HCT116 (cell line): Measurements from ENCODE around the gene PSME2. TPM values are rescaled to one million over a fixed set of nuclear protein-coding genes. Genes with fewer than 3 reads are reported as not detected.

Experiments
- ATAC-seq: fragments of 200-7000 bp; cut with Tn5 transposase; 2 replicates; pipeline ENCODE4 v1.9.1; 2020; ENCODE audit warnings: mild to moderate bottlenecking, moderate library complexity
- BruUV-seq: library from RNA; stranded (reverse); fragments of 400-500 nt; replicated peaks from 2 replicates; lab custom pipeline; 2021; lab: Mats Ljungman, UMichigan
- CTCF ChIA-PET: fragments of 300-600 bp; sonication (Branson Sonifier 250); formaldehyde crosslinking; loops from one replicate; lab custom pipeline; 2021; ENCODE audit warnings: antibody characterized with exemption; lab: Charles Lee
- POLR2A ChIA-PET: fragments of 300-600, 350-600 bp; sonication (Branson Sonifier 250); formaldehyde crosslinking; loops from one replicate; lab custom pipeline; 2021; ENCODE audit warnings: antibody characterized with exemption; lab: Charles Lee
- RAD21 ChIA-PET, 2 experiments: fragments of 300-600 bp; sonication (Branson Sonifier 250); formaldehyde crosslinking; loops; one replicate each; lab custom pipeline; 2023; ENCODE audit warnings: low total read pairs in 2 of 2; ENCODE audit not compliant: uncharacterized antibody in 2 of 2, unreplicated experiment in 2 of 2, low non-redundant PET in 1 of 2; lab: Charles Lee
- DNase-seq: peaks from one replicate; pipeline ENCODE4 v3.0.0-alpha.2; 2010; ENCODE audit warnings: low read depth, low spot score
- H2AFZ ChIP-seq: fragments of 200-600 bp; shearing (Covaris generic), sonication (generic); 2 replicates; pipeline ENCODE4 v1.6.1; 2017; ENCODE audit warnings: low read depth, mixed run types, mixed read lengths, antibody characterized with exemption, low read length; ENCODE audit not compliant: poor library complexity, severe bottlenecking
- H3K27ac ChIP-seq: 2 replicates; pipeline ENCODE4 v1.5.1; 2012; ENCODE audit warnings: low read depth, low read length
- H3K27me3 ChIP-seq: fragments of 200-600 bp; sonication (generic); 2 replicates; pipeline ENCODE4 v1.6.1; 2016; ENCODE audit warnings: mixed run types, low read length, mixed read lengths; ENCODE audit not compliant: insufficient read depth
- H3K36me3 ChIP-seq, 2 experiments: fragments of 200-500 bp in 1 of 2; fragments of 200-600 bp in 1 of 2; sonication (Bioruptor generic) in 1 of 2; sonication (generic) in 1 of 2; 2 replicates each; pipeline versions ENCODE4 v1.5.1 to v1.6.1; 2014 to 2016; ENCODE audit warnings: low read length in 2 of 2, inconsistent platforms in 1 of 2, mixed read lengths in 1 of 2, mixed run types in 1 of 2; ENCODE audit not compliant: insufficient read depth in 2 of 2, control insufficient read depth in 1 of 2
- H3K4me1 ChIP-seq, 2 experiments: fragments of 200-600 bp in 1 of 2; sonication (generic) in 1 of 2; 2 replicates each; pipeline versions ENCODE4 v1.5.1 to v1.6.1; 2012 to 2017; ENCODE audit warnings: low read length in 2 of 2, inconsistent platforms in 1 of 2, mild to moderate bottlenecking in 1 of 2, mixed read lengths in 1 of 2, mixed run types in 1 of 2, moderate library complexity in 1 of 2; ENCODE audit not compliant: insufficient read depth in 2 of 2, control insufficient read depth in 1 of 2
- H3K4me2 ChIP-seq: fragments of 200-600 bp; sonication (generic); 2 replicates; pipeline ENCODE4 v1.6.1; 2017; ENCODE audit warnings: mixed run types, low read length, mixed read lengths
- H3K4me3 ChIP-seq, 2 experiments: fragments of 200-600 bp in 1 of 2; sonication (generic) in 1 of 2; replicated peaks in 1 of 2; 2 replicates each; pipeline ENCODE4 v1.5.1; 2011 to 2016; ENCODE audit warnings: low read length in 2 of 2, control low read depth in 1 of 2, low read depth in 1 of 2, mild to moderate bottlenecking in 1 of 2, mixed read lengths in 1 of 2, mixed run types in 1 of 2
- H3K79me2 ChIP-seq: fragments of 200-600 bp; sonication (generic); 2 replicates; pipeline ENCODE4 v1.6.1; 2017; ENCODE audit warnings: mild to moderate bottlenecking, mixed run types, low read length, moderate library complexity, mixed read lengths; ENCODE audit not compliant: insufficient read depth
- H3K9ac ChIP-seq: fragments of 200-600 bp; sonication (generic); 2 replicates; pipeline ENCODE4 v1.6.1; 2016; ENCODE audit warnings: low read length, mixed read lengths
- H3K9me2 ChIP-seq: fragments of 200-600 bp; sonication (generic), shearing (Covaris generic); 2 replicates; pipeline ENCODE4 v1.6.1; 2017; ENCODE audit warnings: mixed run types, mild to moderate bottlenecking, moderate library complexity; ENCODE audit not compliant: insufficient read depth
- H3K9me3 ChIP-seq, 2 experiments: fragments of 200-500 bp in 1 of 2; fragments of 200-600 bp in 1 of 2; sonication (Bioruptor generic) in 1 of 2; sonication (generic) in 1 of 2; 2 replicates each; pipeline ENCODE4 v1.6.1; 2014 to 2017; ENCODE audit warnings: low read length in 2 of 2, mixed read lengths in 2 of 2, inconsistent platforms in 1 of 2, low read depth in 1 of 2, mild to moderate bottlenecking in 1 of 2, mixed run types in 1 of 2, moderate library complexity in 1 of 2; ENCODE audit not compliant: control insufficient read depth in 1 of 2, insufficient read depth in 1 of 2
- H4K20me1 ChIP-seq: fragments of 200-600 bp; sonication (generic), shearing (Covaris generic); 2 replicates; pipeline ENCODE4 v1.6.1; 2017; ENCODE audit warnings: mixed run types, mild to moderate bottlenecking, moderate library complexity; ENCODE audit not compliant: insufficient read depth
- ATF3 ChIP-seq: IDR thresholded peaks from 2 replicates; pipeline ENCODE4 v1.6.1; 2012
- CEBPB ChIP-seq: IDR thresholded peaks from 2 replicates; pipeline ENCODE4 v1.6.1; 2012; ENCODE audit warnings: low read depth
- CTCF ChIP-seq, 3 experiments: fragments of 200-600 bp in 1 of 3; sonication (generic) in 1 of 3; IDR thresholded peaks in 2 of 3; conservative IDR thresholded peaks in 1 of 3; 2 replicates each; pipeline ENCODE4 v1.5.1; 2012 to 2017; ENCODE audit warnings: low read depth in 2 of 3, low read length in 2 of 3, antibody characterized with exemption in 1 of 3, borderline replicate concordance in 1 of 3, control low read depth in 1 of 3, mild to moderate bottlenecking in 1 of 3, mixed read lengths in 1 of 3, mixed run types in 1 of 3, moderate library complexity in 1 of 3; ENCODE audit not compliant: insufficient read depth in 1 of 3
- ELF1 ChIP-seq: IDR thresholded peaks from 2 replicates; pipeline ENCODE4 v1.6.1; 2012; ENCODE audit warnings: low read depth, borderline replicate concordance
- EZH2 ChIP-seq: fragments of 200-600 bp; sonication (generic); IDR thresholded peaks from 2 replicates; pipeline ENCODE4 v1.6.1; 2017; ENCODE audit warnings: antibody characterized with exemption, mixed run types
- EZH2phosphoT487 ChIP-seq: fragments of 200-600 bp; IDR thresholded peaks from 2 replicates; pipeline ENCODE4 v1.6.1; 2018; ENCODE audit warnings: antibody characterized with exemption, borderline replicate concordance
- FOSL1 ChIP-seq: IDR thresholded peaks from 2 replicates; pipeline ENCODE4 v1.6.1; 2012; ENCODE audit warnings: low read depth
- JUND ChIP-seq: IDR thresholded peaks from 2 replicates; pipeline ENCODE4 v1.6.1; 2012
- POLR2A ChIP-seq: IDR thresholded peaks from 2 replicates; pipeline ENCODE4 v1.7.0; 2011; ENCODE audit warnings: borderline replicate concordance; ENCODE audit not compliant: insufficient read depth, insufficient read length; ENCODE audit errors: extremely low read depth
- POLR2AphosphoS5 ChIP-seq: IDR thresholded peaks from 2 replicates; pipeline ENCODE4 v1.6.1; 2011; ENCODE audit warnings: mild to moderate bottlenecking, low read depth, low read length, moderate library complexity
- RAD21 ChIP-seq: IDR thresholded peaks from 2 replicates; pipeline ENCODE4 v1.6.1; 2012; ENCODE audit warnings: low read depth, mild to moderate bottlenecking
- SIN3A ChIP-seq: IDR thresholded peaks from 2 replicates; pipeline ENCODE4 v1.6.1; 2012; ENCODE audit warnings: low read depth
- TCF7L2 ChIP-seq: IDR thresholded peaks from 2 replicates; pipeline ENCODE4 v1.7.0; 2011; ENCODE audit warnings: borderline replicate concordance, inconsistent platforms; ENCODE audit not compliant: insufficient read depth, insufficient read length; ENCODE audit errors: extremely low read depth
- ZBTB33 ChIP-seq: IDR thresholded peaks from 2 replicates; pipeline ENCODE4 v1.6.1; 2011; ENCODE audit warnings: mild to moderate bottlenecking, low read length, moderate library complexity; ENCODE audit not compliant: insufficient replicate concordance; ENCODE audit errors: extremely low read depth
- ZFX ChIP-seq: fragments of 450-650 bp; IDR thresholded peaks from 2 replicates; pipeline ENCODE4 v1.6.1; 2017
- ZNF274 ChIP-seq: fragments of 200-500 bp; sonication (Bioruptor generic); IDR thresholded peaks from 2 replicates; pipeline ENCODE4 v1.6.1; 2014; ENCODE audit warnings: mild to moderate bottlenecking, low read depth, low read length, inconsistent platforms
- intact Hi-C: fragments of 100-400 bp; cut with micrococcal nuclease; formaldehyde crosslinking; loops from 2 replicates; pipeline ENCODE4 v1.10.0; 2022
- total RNA-seq: library from RNA; stranded (reverse); gene quantifications from one replicate; pipeline ENCODE4 v1.2.1, GENCODE V29; 2021; ENCODE audit not compliant: unreplicated experiment

The PSME2 gene
- total RNA-seq, 1 experiment from 2014 or later: 160 TPM

GRCh38 chr14:24145690-24146452 is 539 bp downstream of the PSME2 start (continued):
- TF ChIP-seq ZBTB33 (no peak), POLR2A (no peak), ZFX (no peak), CEBPB (no peak), POLR2AphosphoS5 (no peak), ATF3 (no peak), SIN3A (no peak)

- intact Hi-C loops: no loop called here
- H3K4me3 ChIP-seq: peak overlapping the region; percentile 97 to 99
- CTCF ChIA-PET: interaction anchor here (2.4 to 3.9 kb wide), 2 partner anchors 16 to 36 kb away, joined by 7 to 19 read pairs; partner anchors contain the start of gene IRF9
- H3K79me2 ChIP-seq: peaks cover 61% of the 10 kb centered on the region
- H2AFZ ChIP-seq: no peak overlapping the region
- POLR2A ChIA-PET: interaction anchor here (2.3 kb wide), 1 partner anchor 51 kb away, joined by 9 read pairs; the partner anchor contains the start of gene PCK2
- peaks cover 19 to 27% of the 10 kb centered on the region in 2 experiments for H3K4me1 ChIP-seq
- peak overlapping the region; percentile 86 for H3K9ac ChIP-seq
- no TSS peak for BruUV-seq
- RAD21 ChIA-PET: no interaction called here
- H3K4me2 ChIP-seq: peak overlapping the region; percentile 92
- H4K20me1 ChIP-seq: no peaks in the 10 kb centered on the region
- H3K9me3 ChIP-seq: no peaks in the 10 kb centered on the region
- TF ChIP-seq JUND (no peak), CTCF (IDR thresholded peaks at IDR 0.05 in 2 of 3, conservative IDR thresholded peaks at IDR 0.05 in 1 of 3; ENCODE audit: borderline replicate concordance in 1 of 3, insufficient read depth in 1 of 3, low read depth in 2 of 3, low read length in 2 of 3) (no peak), SIN3A (no peak), CEBPB (no peak), EZH2phosphoT487 (no peak), POLR2A (no peak), RAD21 (no peak), FOSL1 (no peak), ZFX (no peak), POLR2AphosphoS5 (no peak), ELF1 (no peak), EZH2 (no peak), ZNF274 (no peak), TCF7L2 (no peak)
- H3K9me2 ChIP-seq: no peaks in the 10 kb centered on the region
- no peaks in the 10 kb centered on the region for H3K27me3 ChIP-seq
- no peak for ATAC-seq
- no peak for DNase-seq
- peaks cover 16 to 19% of the 10 kb centered on the region in 2 experiments; a peak in 3 of 4 replicates for H3K36me3 ChIP-seq
- peak overlapping the region; percentile 83 for H3K27ac ChIP-seq
Measured at GRCh38 chr14:24145219-24145618, 1.2 kb downstream of the PSME2 start.
